H4 (cell line): ENCODE results near the gene JUNB. TPM values are rescaled to one million over a fixed set of nuclear protein-coding genes. Genes with fewer than 3 reads are reported as not detected.

Experiments
- DNase-seq: peaks from one replicate; pipeline ENCODE4 v3.0.0-alpha.2; 2015; ENCODE audit warnings: low spot score
- total RNA-seq: library from RNA; depleted of rRNA; stranded (reverse); fragments of >200 nt; shearing (Covaris generic); gene quantifications from 2 replicates; pipeline ENCODE4 v1.2.3, GENCODE V29; 2014

JUNB gene
- total RNA-seq, 1 experiment from 2014 or later, result 55.7 TPM

GRCh38 chr19:12774588-12775555 is 16.4 kb upstream of the JUNB start, which contains the start of gene HOOK2:
Gene HOOK2, minus strand, starts transcription at chr19:12775552. Its CDS starts 103 bp downstream, at chr19:12775449.
- no peak for DNase-seq

GRCh38 chr19:12777217-12778016 is 13.9 kb upstream of the JUNB start:
- no peak for DNase-seq

- DNase-seq, result peak; percentile 82
Observed at GRCh38 chr19:12778017-12778904, 13.0 kb upstream of the JUNB start.

- DNase-seq, result no peak
Observed at GRCh38 chr19:12778905-12779161, 12.5 kb upstream of the JUNB start.

- peak; percentile 82 for DNase-seq
Observed at GRCh38 chr19:12779162-12779993, 11.9 kb upstream of the JUNB start.

- no peak for DNase-seq
Observed at GRCh38 chr19:12782174-12782423, 9.2 kb upstream of the JUNB start.

- DNase-seq, result no peak
Observed at GRCh38 chr19:12782424-12783290, 8.6 kb upstream of the JUNB start.

- no peak for DNase-seq
Observed at GRCh38 chr19:12783291-12783848, 7.9 kb upstream of the JUNB start.

GRCh38 chr19:12783849-12784393 is 7.4 kb upstream of the JUNB start:
- DNase-seq, result no peak

GRCh38 chr19:12784394-12784870 is 6.9 kb upstream of the JUNB start:
- DNase-seq, result no peak

- no peak for DNase-seq
Observed at GRCh38 chr19:12784871-12785430, 6.3 kb upstream of the JUNB start.

GRCh38 chr19:12785431-12786031 is 5.8 kb upstream of the JUNB start:
- DNase-seq, result no peak

GRCh38 chr19:12786141-12786870 is 5.0 kb upstream of the JUNB start:
- DNase-seq, result no peak

GRCh38 chr19:12786952-12787351 is 4.3 kb upstream of the JUNB start:
- no peak for DNase-seq

- DNase-seq, result no peak
Observed at GRCh38 chr19:12787458-12787857, 3.8 kb upstream of the JUNB start.

- DNase-seq, result no peak
Observed at GRCh38 chr19:12788042-12788681, 3.1 kb upstream of the JUNB start.

- peak; percentile 69 for DNase-seq
Observed at GRCh38 chr19:12788682-12789097, 2.6 kb upstream of the JUNB start.
